Measurements from ENCODE around the gene TRMT10A. TPM values are rescaled to one million over a fixed set of nuclear protein-coding genes. Genes with fewer than 3 reads are reported as not detected.
"Not testable (repeated sequence)": the region's sequence is repeated elsewhere in the genome, so short reads cannot be mapped to it uniquely, and the experiment has no call there.

The TRMT10A gene
- total RNA-seq, 1 donor from 2014 or later: 12.5 TPM

GRCh38 chr4:99552872-99553271 is 11.0 kb downstream of the TRMT10A start:
- no peak for DNase-seq (ENCODE audit: low spot score)

DNA sequence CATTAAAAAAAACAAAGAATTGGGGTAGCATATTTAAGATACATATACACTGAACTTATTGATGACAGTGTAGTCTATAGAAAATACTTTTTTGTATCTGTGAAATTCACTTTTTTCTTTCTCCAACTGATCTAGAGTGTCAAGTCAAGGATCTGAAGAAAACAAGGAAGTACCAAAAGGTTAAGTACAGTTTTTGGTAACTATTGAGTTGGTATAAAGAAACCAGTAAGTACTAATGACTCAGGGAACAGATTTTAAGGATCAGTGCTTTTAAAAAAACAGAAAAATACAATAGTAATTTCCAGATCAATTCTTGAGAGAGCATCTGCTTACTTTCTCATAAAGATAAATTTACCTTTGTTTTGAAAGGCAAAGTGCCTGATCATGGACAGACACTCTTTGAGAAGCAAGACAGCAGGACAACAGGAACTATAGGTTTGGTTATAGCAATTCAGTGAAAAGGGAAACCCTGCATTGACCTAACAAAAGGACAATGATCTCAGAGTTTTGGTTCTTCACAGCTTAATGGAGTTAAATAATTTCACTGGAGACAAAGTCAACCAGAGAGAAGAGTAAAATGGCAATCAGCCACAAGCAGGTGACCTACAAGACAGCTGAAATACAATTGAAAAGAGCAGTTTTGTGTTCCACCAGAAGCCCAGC is 23.4 kb downstream of the TRMT10A start:
- DNase-seq (ENCODE audit: low spot score): no peak

GRCh38 chr4:99537674-99538073 is 26.2 kb downstream of the TRMT10A start:
- no peak for DNase-seq (ENCODE audit: low spot score)

GRCh38 chr4:99536848-99537247 is 27.0 kb downstream of the TRMT10A start:
- no peak for DNase-seq (ENCODE audit: low spot score)

DNA sequence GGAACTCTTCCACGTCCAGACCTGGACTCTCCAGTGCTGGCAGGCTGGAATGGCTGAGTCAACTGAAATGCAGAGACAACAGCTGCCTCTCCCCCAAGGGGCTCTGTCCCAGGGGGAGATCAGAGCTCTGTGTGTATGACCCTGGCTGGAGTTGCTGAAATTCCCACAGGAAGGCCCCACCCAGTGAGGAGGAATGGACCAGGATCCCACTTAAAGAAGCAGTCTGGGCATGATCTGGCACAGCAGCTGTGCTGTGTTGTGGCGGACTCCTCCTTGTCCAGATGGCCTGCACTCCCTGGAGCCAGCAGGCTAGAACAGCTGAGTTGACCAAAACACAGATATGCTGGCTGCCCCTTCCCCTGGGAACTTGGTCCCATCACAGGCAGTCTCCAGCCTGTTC is 27.6 kb downstream of the TRMT10A start:
- no peak for DNase-seq (ENCODE audit: low spot score)

- not testable (repeated sequence) for DNase-seq (ENCODE audit: low spot score)
Observed at GRCh38 chr4:99534699-99535098, 29.1 kb downstream of the TRMT10A start.

GRCh38 chr4:99529956-99530355 is 33.9 kb downstream of the TRMT10A start:
- DNase-seq (ENCODE audit: low spot score): no peak

- DNase-seq (ENCODE audit: low spot score): no peak
Observed at GRCh38 chr4:99529228-99529627, 34.6 kb downstream of the TRMT10A start.

GRCh38 chr4:99518601-99519295 is 45.1 kb downstream of the TRMT10A start:
- DNase-seq (ENCODE audit: low spot score): no peak

DNA sequence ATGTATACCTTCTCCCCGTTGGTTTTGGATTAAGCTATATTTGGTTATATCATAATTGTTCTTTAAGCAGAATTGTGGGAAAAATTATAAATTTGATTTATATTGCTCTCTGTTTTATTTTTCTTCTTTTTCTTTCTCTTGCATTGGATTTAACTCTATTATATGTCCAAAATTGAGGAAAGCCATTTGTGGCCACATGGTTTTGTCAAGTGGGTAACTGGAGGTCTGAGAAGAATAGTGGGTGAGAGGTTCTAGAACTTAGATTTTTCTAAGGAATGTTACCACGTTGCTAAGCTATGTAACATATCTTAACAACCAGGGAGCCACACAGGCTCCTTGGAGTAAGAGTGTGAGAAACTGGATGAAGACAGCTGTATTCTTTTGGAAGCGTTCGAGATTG is 53.1 kb downstream of the TRMT10A start, which contains the start of gene C4orf17:
C4orf17 (plus strand) TSS at position 301 of the 400 bp plus-strand sequence. CDS start 2,061 bp downstream, outside the sequence.
- no peak for DNase-seq (ENCODE audit: low spot score)

GRCh38 chr4:99507762-99508161 is 56.1 kb downstream of the TRMT10A start:
- DNase-seq (ENCODE audit: low spot score): no peak

DNA sequence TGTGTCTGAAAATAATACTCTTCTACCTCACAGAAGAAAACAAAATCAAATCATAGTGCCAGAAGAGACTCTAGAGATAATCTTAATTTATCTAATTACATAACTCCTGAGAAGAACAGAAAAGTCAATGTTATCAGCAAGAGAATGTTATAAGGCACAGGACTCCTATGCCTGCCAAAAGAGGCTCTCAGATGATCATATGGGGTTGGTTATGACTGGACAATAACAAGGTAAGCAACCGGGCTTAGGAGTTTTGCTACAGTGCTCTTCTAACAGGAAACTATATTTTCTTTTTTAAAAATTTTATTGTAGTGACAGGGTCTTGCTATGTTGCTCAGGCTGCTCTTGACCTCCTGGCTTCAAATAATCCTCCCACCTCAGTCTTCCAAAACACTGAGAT is 56.5 kb downstream of the TRMT10A start:
- no peak for DNase-seq (ENCODE audit: low spot score)

DNA sequence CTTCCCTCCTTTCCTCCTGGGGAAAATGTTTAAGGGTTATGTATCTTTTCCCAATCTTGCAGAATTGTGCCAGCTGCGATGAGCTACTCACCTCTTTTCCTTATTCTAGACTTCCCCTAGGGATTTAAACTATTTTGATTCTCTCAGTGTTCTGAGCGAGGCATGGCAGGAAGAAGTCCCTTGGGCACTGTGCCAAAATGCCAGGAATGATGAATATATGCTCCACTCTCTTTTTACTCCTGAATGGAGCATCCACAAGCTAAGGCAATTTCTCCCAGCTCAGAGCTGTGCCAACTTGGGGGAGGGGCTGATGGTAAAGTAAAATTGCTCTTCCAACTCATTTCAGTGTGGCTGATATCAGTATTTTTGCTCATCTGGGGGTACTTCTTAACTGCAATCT is 57.1 kb downstream of the TRMT10A start:
- DNase-seq (ENCODE audit: low spot score): no peak

- no peak for DNase-seq (ENCODE audit: low spot score)
Observed at GRCh38 chr4:99504804-99505502, 58.9 kb downstream of the TRMT10A start.

Other genes with a start within 250 kb of the TRMT10A start
- gene ADH1B, start 242.6 kb downstream of the TRMT10A start, total RNA-seq: 142 TPM
- gene ADH1C, start 211.3 kb downstream of the TRMT10A start, total RNA-seq: 43.5 TPM
- not detected for gene ADH7, start 128.7 kb downstream of the TRMT10A start, total RNA-seq
- not detected for gene C4orf17, start 53.0 kb downstream of the TRMT10A start, total RNA-seq
- not detected for gene MTTP, start 10.8 kb upstream of the TRMT10A start, total RNA-seq
- not detected for gene C4orf54, start 93.8 kb upstream of the TRMT10A start, total RNA-seq

All from ureter (tissue), 1 donor.